NCI-H187 treated with DMSO at 0.1 percent for 48 hours (cell line): Measurements from ENCODE around the gene PCA3.

ENCODE experiments used
- DNase-seq: peaks from one replicate; lab custom pipeline; 2025; lab: John Stamatoyannopoulos, UW

The PCA3 gene

DNA sequence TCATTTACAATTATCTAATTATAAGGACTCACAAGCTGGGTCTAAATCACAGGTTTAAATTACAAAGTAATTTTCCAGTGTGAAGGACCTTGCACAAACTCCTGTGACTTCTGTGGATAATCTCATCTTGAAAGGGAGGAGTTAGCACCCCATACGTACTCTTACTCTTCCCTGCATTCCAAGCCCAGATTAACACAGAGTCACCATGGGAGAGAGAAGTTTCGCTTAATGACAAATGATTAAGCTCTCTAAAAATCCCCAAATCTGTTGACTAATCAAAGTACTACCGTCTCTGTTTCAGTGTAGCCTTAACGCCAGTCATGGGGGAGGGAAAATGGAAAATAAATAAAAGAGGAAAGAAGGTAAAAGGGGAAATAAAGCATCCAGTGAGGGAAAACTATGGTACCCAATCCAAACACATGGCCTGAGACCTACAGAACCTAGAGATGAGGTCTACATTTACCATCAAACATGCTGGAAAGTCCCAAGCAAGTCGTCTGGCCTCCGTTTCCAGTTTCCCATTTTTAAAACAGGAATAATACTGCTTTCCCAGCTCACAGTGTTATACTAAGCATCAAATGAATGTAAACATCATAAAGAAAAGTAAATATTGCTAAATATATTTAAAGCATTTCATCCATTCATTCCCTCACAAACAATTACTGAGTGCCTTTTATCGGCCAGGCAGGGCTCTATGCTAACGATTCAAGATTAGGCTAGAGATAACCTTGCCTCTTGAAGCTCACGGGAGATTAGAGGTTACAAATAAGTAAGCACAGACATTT, 63.2 kb downstream of the PCA3 start:
- no peak for DNase-seq

DNA sequence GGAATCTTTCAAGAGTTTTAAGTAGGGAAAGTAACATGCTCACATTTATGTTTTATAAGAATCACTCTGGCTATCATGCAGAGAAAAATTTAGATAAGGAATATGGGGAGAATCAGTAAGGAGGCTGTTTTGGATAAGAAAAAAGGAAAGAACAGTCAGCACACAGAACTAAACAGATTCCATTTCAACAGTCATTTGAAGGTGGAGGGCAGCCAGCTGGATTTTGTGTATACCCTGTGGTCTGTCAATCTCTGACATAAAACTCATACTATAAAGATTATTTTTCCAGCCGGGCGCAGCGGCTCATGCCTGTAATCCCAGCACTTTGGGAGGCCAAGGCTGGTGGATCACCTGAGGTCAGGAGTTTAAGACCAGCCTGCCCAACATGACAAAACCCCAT, 64.2 kb downstream of the PCA3 start:
- no peak for DNase-seq

DNA sequence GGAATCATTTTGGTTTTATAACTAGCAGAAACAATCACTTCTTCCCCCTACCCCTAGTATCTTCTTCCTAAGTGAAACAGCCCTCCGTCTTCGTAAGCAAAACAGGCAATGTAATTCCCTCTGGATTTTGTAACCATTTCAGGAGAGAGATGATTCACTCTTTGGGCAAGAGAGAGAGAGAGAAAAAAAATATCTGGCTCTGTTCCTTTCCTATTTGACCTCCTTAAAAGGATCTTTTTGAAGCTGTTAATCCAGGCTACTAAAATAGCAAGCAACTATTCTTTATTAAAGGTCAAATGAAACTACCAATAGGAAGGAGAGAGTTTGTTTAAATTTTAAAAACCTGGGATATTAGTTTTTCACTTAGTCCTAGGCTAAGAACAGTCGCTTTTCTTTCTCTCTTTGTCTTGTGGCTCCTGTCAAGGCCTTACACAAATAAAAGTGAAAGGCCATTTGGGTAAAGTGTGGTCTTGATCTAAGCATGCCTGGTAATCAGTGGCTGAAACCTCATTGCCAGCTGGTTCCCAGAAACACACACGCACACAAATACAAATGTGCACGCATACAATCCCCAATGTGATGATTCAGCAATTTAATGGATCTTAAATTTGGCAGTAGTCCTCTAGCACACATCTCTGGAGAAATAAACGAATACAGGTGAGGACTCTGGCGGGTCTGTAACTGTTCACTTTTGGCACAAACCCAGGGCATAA, 71.5 kb downstream of the PCA3 start:
- no peak for DNase-seq
